VCaP (cell line): ENCODE measurements around the gene MIR17HG.
A peak's percentile ranks its signal among the peaks of the same experiment; 100 is the strongest.

ENCODE experiments used
- H3K27ac ChIP-seq: fragments of 450-650 bp; 2 replicates; pipeline ENCODE4 v1.5.1; 2017
- TF ChIP-seq, protein P1 (sequence below): fragments of 450-650 bp; conservative IDR thresholded peaks from 2 replicates; pipeline ENCODE4 v1.5.1; 2017; ENCODE audit warnings: mild to moderate bottlenecking, moderate library complexity

Gene MIR17HG

DNA sequence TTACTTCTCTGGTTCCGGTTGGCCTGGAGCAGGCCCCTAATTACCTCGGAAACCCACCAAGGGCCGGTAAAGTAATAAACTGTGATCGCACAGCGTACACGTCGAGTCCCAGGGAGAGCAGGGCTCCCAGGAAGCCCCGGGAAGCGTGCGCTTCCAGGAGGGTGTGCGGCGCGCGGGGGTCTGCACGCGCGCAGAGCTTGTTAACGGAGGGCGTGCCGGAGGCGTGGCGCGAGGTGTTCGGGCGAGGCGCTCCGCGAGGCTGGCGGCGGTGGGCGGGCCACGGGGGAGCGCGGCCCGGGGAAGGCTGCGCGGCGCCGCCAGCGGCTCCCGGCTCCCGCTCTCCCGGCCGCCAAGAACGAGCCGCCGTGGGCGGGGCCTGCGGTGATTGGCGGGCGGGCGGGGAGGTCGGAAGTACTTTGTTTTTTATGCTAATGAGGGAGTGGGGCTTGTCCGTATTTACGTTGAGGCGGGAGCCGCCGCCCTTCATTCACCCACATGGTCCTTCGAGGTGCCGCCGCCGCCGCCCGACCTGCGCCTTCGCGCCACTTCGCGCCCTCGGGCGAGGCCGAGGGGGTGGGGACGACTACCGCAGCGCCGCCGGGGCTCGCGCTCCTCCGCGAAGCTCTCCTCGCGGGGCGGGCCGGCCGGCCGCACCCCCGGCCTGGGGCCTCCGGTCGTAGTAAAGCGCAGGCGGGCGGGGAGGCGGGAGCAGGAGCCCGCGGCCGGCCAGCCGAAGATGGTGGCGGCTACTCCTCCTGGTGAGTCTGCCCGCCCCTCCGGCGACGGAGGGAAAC is at the start of gene MIR17HG:
Gene MIR17HG (plus strand): TSS at position 486 of the 794 bp plus-strand sequence.
- H3K27ac ChIP-seq: peak within 1 kb of the TSS; percentile 97
- TF ChIP-seq, protein P1, sequence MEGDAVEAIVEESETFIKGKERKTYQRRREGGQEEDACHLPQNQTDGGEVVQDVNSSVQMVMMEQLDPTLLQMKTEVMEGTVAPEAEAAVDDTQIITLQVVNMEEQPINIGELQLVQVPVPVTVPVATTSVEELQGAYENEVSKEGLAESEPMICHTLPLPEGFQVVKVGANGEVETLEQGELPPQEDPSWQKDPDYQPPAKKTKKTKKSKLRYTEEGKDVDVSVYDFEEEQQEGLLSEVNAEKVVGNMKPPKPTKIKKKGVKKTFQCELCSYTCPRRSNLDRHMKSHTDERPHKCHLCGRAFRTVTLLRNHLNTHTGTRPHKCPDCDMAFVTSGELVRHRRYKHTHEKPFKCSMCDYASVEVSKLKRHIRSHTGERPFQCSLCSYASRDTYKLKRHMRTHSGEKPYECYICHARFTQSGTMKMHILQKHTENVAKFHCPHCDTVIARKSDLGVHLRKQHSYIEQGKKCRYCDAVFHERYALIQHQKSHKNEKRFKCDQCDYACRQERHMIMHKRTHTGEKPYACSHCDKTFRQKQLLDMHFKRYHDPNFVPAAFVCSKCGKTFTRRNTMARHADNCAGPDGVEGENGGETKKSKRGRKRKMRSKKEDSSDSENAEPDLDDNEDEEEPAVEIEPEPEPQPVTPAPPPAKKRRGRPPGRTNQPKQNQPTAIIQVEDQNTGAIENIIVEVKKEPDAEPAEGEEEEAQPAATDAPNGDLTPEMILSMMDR: no peak

DNA sequence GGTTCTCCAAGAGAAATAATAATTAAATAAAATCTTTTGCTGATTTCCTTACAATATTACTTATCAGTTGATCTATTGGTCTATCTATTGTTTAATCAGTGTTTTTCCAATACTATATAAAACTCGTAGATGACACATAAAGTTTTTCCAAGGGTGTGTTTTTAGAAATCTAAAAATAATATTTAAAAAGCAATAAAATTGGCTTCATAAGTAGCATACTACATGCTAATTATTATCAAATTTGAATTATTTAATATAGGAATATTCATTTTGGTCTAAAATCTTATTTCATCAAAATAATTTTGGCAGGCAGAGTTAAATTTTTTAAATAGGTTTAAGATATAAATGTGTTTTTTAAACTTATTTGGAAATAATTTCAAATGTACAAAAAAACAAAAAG is 49.4 kb upstream of the MIR17HG start:
- no peak overlapping the region for H3K27ac ChIP-seq
- TF ChIP-seq, protein P1: no peak

DNA sequence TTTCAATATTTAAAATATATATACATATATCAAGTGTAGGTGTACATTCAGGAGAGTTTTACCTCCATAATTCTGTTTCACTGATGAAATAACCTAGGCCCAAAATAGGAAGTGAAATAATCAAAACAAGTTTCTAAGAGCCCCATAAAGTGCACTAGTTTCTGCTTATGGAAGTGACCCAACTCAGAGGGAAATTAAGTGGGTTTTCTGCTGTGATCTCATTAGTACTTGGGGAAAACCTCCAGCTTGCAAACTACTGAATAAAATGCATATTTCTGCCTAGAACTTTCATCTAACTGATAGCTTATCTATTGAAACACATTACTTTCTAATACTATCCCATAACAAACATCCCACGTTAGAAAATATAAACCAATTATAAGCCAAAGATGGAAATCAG is 45.4 kb upstream of the MIR17HG start:
- TF ChIP-seq, protein P1: no peak
- H3K27ac ChIP-seq: no peak overlapping the region

DNA sequence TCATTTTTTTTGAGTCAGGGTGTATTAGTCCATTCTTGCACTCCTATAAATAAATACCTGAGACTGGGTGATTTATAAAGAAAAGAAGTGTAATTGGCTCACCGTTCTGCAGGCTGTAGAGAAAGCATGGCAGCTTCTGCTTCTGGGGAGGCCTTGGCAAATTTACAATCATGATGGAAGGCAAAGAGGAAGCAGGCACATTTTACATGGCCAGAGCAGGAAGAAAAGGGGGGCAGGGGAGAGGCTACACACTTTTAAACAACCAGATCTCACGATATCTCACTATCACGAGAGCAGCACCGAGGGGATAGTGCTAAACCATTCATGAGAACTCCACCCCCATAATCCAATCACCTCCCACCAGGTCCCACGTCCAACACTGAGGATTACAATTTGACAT is 44.5 kb upstream of the MIR17HG start:
- TF ChIP-seq, protein P1: no peak
- H3K27ac ChIP-seq: no peak overlapping the region

DNA sequence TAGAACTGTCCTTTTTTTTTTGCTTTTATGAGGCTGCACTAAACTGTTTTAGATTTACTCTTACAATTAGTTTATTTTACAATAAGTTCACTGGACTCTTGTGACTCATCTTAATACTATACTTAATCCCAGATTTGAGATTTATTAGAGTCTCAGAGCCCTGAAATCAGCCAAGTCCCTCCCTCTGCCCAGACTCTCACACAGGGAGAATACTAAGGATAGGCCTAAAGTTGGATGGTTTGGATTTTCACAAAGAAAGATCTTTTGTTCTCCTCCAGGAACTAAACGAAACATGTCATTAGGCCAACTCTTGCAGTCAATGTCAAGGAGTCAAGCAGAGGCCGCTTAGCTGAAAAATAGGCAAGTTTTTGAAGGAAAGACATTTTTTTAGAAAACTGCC is 42.7 kb upstream of the MIR17HG start:
- TF ChIP-seq, protein P1: no peak
- no peak overlapping the region for H3K27ac ChIP-seq

DNA sequence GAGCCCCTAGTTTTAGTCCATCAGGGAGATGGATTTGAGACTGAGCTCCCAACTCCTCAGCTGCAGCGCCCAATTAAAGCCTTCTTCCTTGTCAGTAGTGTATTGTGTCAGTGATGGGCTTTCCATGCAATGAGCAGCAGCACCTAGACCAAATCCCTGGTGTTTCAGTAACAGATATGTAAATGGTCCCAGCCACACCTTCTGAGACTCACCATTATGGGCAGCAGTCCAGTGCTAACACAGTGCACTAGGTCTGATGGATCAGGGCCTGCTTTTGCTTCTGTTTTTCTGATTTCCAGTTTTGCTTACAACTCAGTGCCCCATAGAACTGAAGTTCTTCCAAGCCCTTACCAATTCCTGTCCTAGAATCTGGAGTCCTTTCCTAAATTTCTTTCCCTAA is 41.8 kb upstream of the MIR17HG start:
- TF ChIP-seq, protein P1: no peak
- H3K27ac ChIP-seq: no peak overlapping the region

DNA sequence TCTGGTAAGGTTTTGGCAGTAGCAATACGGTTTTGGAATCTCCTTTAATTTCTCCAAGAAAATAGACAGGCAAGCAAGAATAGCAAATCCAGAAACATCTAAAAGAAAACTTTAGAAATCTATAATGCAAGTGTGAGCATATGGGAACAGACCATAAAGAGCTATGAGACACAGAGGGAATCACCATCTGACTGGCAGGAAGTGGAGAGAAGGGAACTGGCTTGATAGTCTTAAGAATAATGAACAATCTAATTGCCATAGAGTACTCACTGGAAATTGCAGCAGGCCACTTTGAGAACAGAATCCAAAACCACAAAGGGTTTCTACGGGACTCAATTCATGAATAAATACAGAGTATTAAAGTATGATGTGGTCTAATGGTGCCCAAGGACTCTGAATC is 39.6 kb upstream of the MIR17HG start:
- TF ChIP-seq, protein P1: no peak

More for the DNA sequence above, 39.6 kb upstream of the MIR17HG start:
- H3K27ac ChIP-seq: no peak overlapping the region
